Liver (tissue), 9 donors: ENCODE data around the gene SLC10A3. TPM values are rescaled to one million over a fixed set of nuclear protein-coding genes. Genes with fewer than 3 reads are reported as not detected.

Source experiments
- DNase-seq: peaks from one replicate; pipeline ENCODE4 v3.0.0-alpha.2; 2017; ENCODE audit warnings: low spot score
- H3K27ac ChIP-seq, 2 donors: one replicate each; pipeline ENCODE4 v1.7.0; 2013; ENCODE audit warnings: inconsistent platforms in 2 of 2, low read length in 2 of 2, control low read depth in 1 of 2, low read depth in 1 of 2, mild to moderate bottlenecking in 1 of 2
- H3K27me3 ChIP-seq, 4 donors: one replicate each; pipeline versions ENCODE4 v1.6.1 to v1.7.0; 2013; ENCODE audit warnings: low read length in 3 of 4, inconsistent platforms in 1 of 4, mild to moderate bottlenecking in 1 of 4, moderate library complexity in 1 of 4; ENCODE audit not compliant: control insufficient read depth in 4 of 4, insufficient read depth in 4 of 4
- H3K36me3 ChIP-seq, 4 donors: one replicate each; pipeline versions ENCODE4 v1.6.1 to v1.7.0; 2013; ENCODE audit warnings: low read length in 3 of 4, mild to moderate bottlenecking in 3 of 4, low read depth in 1 of 4, moderate library complexity in 1 of 4; ENCODE audit not compliant: control insufficient read depth in 4 of 4, insufficient read depth in 3 of 4
- H3K4me1 ChIP-seq, 4 donors: one replicate each; pipeline versions ENCODE4 v1.6.1 to v1.7.0; 2013; ENCODE audit warnings: low read length in 3 of 4, mild to moderate bottlenecking in 3 of 4, moderate library complexity in 1 of 4; ENCODE audit not compliant: control insufficient read depth in 4 of 4, insufficient read depth in 4 of 4
- H3K4me3 ChIP-seq, 3 donors: one replicate each; pipeline versions ENCODE4 v1.6.1 to v1.7.0; 2013; ENCODE audit warnings: low read length in 3 of 3, control low read depth in 1 of 3, low read depth in 1 of 3, mild to moderate bottlenecking in 1 of 3
- H3K9ac ChIP-seq, 2 donors: one replicate each; pipeline ENCODE4 v1.7.0; 2013; ENCODE audit warnings: low read length in 2 of 2, mild to moderate bottlenecking in 2 of 2, moderate library complexity in 2 of 2, control low read depth in 1 of 2, low read depth in 1 of 2
- H3K9me3 ChIP-seq, 4 donors: one replicate each; pipeline versions ENCODE4 v1.6.1 to v1.7.0; 2013; ENCODE audit warnings: low read length in 3 of 4; ENCODE audit not compliant: control insufficient read depth in 4 of 4
- CTCF ChIP-seq: fragments of 150-350 bp; IDR thresholded peaks from 2 replicates; pipeline ENCODE4 v1.5.1; 2017; ENCODE audit warnings: improper control_type of control experiment, low read depth, low read length; ENCODE audit not compliant: missing input control
- EGR1 ChIP-seq, 2 donors: IDR thresholded peaks; 2 replicates each; pipeline ENCODE4 v1.6.1; 2016 to 2018; ENCODE audit warnings: antibody characterized with exemption in 2 of 2, low read depth in 2 of 2
- FOXA1 ChIP-seq: IDR thresholded peaks from 2 replicates; pipeline ENCODE4 v1.6.1; 2016; ENCODE audit warnings: antibody characterized with exemption
- FOXA2 ChIP-seq: IDR thresholded peaks from 2 replicates; pipeline ENCODE4 v1.6.1; 2016; ENCODE audit warnings: antibody characterized with exemption
- GABPA ChIP-seq, 2 donors: IDR thresholded peaks in 1 of 2; conservative IDR thresholded peaks in 1 of 2; 2 replicates each; pipeline ENCODE4 v1.6.1; 2016; ENCODE audit warnings: antibody characterized with exemption in 2 of 2, mild to moderate bottlenecking in 1 of 2, moderate library complexity in 1 of 2
- HNF4G ChIP-seq: IDR thresholded peaks from 2 replicates; pipeline ENCODE4 v1.6.1; 2016; ENCODE audit warnings: antibody characterized with exemption
- JUND ChIP-seq, 2 donors: IDR thresholded peaks; 2 replicates each; pipeline ENCODE4 v1.6.1; 2016; ENCODE audit warnings: antibody characterized with exemption in 2 of 2
- MAX ChIP-seq: IDR thresholded peaks from 2 replicates; pipeline ENCODE4 v1.6.1; 2016; ENCODE audit warnings: antibody characterized with exemption
- NR2F2 ChIP-seq: IDR thresholded peaks from 2 replicates; pipeline ENCODE4 v1.6.1; 2016; ENCODE audit warnings: antibody characterized with exemption
- RAD21 ChIP-seq, 2 donors: IDR thresholded peaks; 2 replicates each; pipeline ENCODE4 v1.6.1; 2016; ENCODE audit warnings: antibody characterized with exemption in 2 of 2, mild to moderate bottlenecking in 2 of 2
- REST ChIP-seq: IDR thresholded peaks from 2 replicates; pipeline ENCODE4 v1.6.1; 2016; ENCODE audit warnings: antibody characterized with exemption, mild to moderate bottlenecking
- SP1 ChIP-seq: IDR thresholded peaks from 2 replicates; pipeline ENCODE4 v1.6.1; 2018; ENCODE audit warnings: antibody characterized with exemption, mild to moderate bottlenecking
- TAF1 ChIP-seq: conservative IDR thresholded peaks from 2 replicates; pipeline ENCODE4 v1.6.1; 2016; ENCODE audit warnings: antibody characterized with exemption, mild to moderate bottlenecking
- YY1 ChIP-seq: IDR thresholded peaks from 2 replicates; pipeline ENCODE4 v1.6.1; 2016; ENCODE audit warnings: antibody characterized with exemption, mild to moderate bottlenecking
- ZBTB33 ChIP-seq: IDR thresholded peaks from 2 replicates; pipeline ENCODE4 v1.6.1; 2016; ENCODE audit warnings: antibody characterized with exemption
- WGBS: extraction: QIAGEN DNeasy Blood & Tissue Kit; methylation state at CpG from one replicate; pipeline ENCODE4 v1.1.7; 2013; 5-methylcytosine and 5-hydroxymethylcytosine counted together
- polyA plus RNA-seq, 2 donors: library from polyadenylated mRNA; stranded (reverse) in 1 of 2; unstranded in 1 of 2; fragments of 200-250 nt in 1 of 2; fragments of >200 nt in 1 of 2; fragmentation: Nextera tagmentation in 1 of 2; extraction: Ambion mirVana in 1 of 2; gene quantifications; one replicate each; pipeline versions ENCODE4 v1.2.1 to v1.2.3, GENCODE V29; 2013 to 2015
- total RNA-seq, 2 donors: library from RNA; depleted of rRNA; stranded (reverse); fragments of >200 nt; gene quantifications; one replicate each; pipeline ENCODE4 v1.2.3, GENCODE V29; 2014
- donor health status: healthy.
- donor health status: healthy.
- donor health status: healthy.
- donor health status: healthy.
- donor health status: healthy.

Gene SLC10A3
- total and polyA plus RNA-seq, 4 donors = 3.2 to 5.6 (median 4.5) TPM

- no peak for TF ChIP-seq MAX
- no peak for TF ChIP-seq NR2F2
- TF ChIP-seq GABPA (IDR thresholded peaks at IDR 0.05 in 1 of 2, conservative IDR thresholded peaks at IDR 0.05 in 1 of 2) = no peak
- no peak for TF ChIP-seq YY1
- TF ChIP-seq JUND (IDR thresholded peaks at IDR 0.05) = no peak
- no peak for TF ChIP-seq RAD21 (IDR thresholded peaks at IDR 0.05)
- TF ChIP-seq SP1 = no peak
- TF ChIP-seq ZBTB33 = no peak
- no peak for TF ChIP-seq EGR1 (IDR thresholded peaks at IDR 0.05; ENCODE audit: low read depth in 2 of 2)
- TF ChIP-seq FOXA1 = no peak
- TF ChIP-seq CTCF = no peak
- no peak for TF ChIP-seq REST
- TF ChIP-seq TAF1 = no peak
- no peak for TF ChIP-seq HNF4G
- no peak for TF ChIP-seq FOXA2
- Histone ChIP-seq H3K4me1 (peaks cover 0 to 4% (median 1%) of the 10 kb centered on the region in 4 donors), H3K4me3 (no peak overlapping the region), H3K9ac (no peak overlapping the region), H3K36me3 (peaks cover 4 to 26% (median 5%) of the 10 kb centered on the region in 4 donors), H3K9me3 (peaks cover 0 to 3% (median 0%) of the 10 kb centered on the region in 4 donors), H3K27me3 (no peaks in the 10 kb centered on the region), H3K27ac (no peak overlapping the region)
- WGBS = 92% methylated on average over 24 of the region's 24 CpGs
- no peak for DNase-seq
Observed at GRCh38 chrX:154507673-154508383, 17.4 kb upstream of the SLC10A3 start.
